K562 (cell line): ENCODE results near the gene PLEKHA6. TPM values are rescaled to one million over a fixed set of nuclear protein-coding genes. Genes with fewer than 3 reads are reported as not detected.

Source experiments
- ATAC-seq: fragments of 200-7000 bp; cut with Tn5 transposase; 3 replicates; pipeline ENCODE4 v1.9.1; 2020; ENCODE audit warnings: moderate library complexity
- BruUV-seq: library from RNA; stranded (reverse); fragments of 400-500 nt; replicated peaks from 2 replicates; lab custom pipeline; 2021; lab: Mats Ljungman, UMichigan
- CTCF ChIA-PET: fragments of 300-600 bp; formaldehyde crosslinking; extraction: SDS; loops from one replicate; lab custom pipeline; 2021; ENCODE audit warnings: low intra/inter-chr PET ratio; lab: Yijun Ruan, JAX
- POLR2A ChIA-PET: fragments of 300-600, 350-650 bp; sonication (Branson Sonifier 250); formaldehyde crosslinking; extraction: SDS; loops from one replicate; lab custom pipeline; 2021; ENCODE audit warnings: antibody characterized with exemption, inconsistent platforms; lab: Yijun Ruan, JAX
- DNase-seq, 4 experiments: peaks; one replicate each; pipeline versions ENCODE4 v3.0.0 to v3.0.0-alpha.2; 2011 to 2018; ENCODE audit warnings: low spot score in 3 of 4, mixed read lengths in 3 of 4; ENCODE audit errors: extremely low read depth in 1 of 4
- FAIRE-seq: peaks from 2 replicates; lab custom pipeline; 2011; peaks lifted over from hg19 to GRCh38; lab: Jason Lieb, UNC
- H2AFZ ChIP-seq: 2 replicates; pipeline ENCODE4 v1.6.0; 2011; ENCODE audit warnings: low read depth, low read length, control low read depth, inconsistent platforms
- H3K27ac ChIP-seq: fragments of 200-600 bp; 3 replicates; pipeline ENCODE4 v1.8.0; 2011; ENCODE audit warnings: low read depth, mild to moderate bottlenecking, control low read depth, inconsistent platforms, low read length, moderate library complexity, mixed read lengths; ENCODE audit errors: extremely low read depth
- H3K27me3 ChIP-seq, 2 experiments: fragments of 300-600 bp in 1 of 2; 2 replicates in 1 of 2; 3 replicates in 1 of 2; pipeline versions ENCODE4 v1.6.0 to v1.8.0; 2011; ENCODE audit warnings: inconsistent platforms in 2 of 2, low read length in 2 of 2, mild to moderate bottlenecking in 1 of 2, mixed read lengths in 1 of 2, moderate library complexity in 1 of 2; ENCODE audit not compliant: control insufficient read depth in 2 of 2, insufficient read depth in 2 of 2
- H3K36me3 ChIP-seq: fragments of 300-600 bp; 3 replicates; pipeline ENCODE4 v1.8.0; 2011; ENCODE audit warnings: mild to moderate bottlenecking, low read length, inconsistent platforms; ENCODE audit not compliant: control insufficient read depth, insufficient read depth
- H3K4me1 ChIP-seq, 2 experiments: fragments of 200-600 bp in 1 of 2; replicated peaks in 1 of 2; 2 replicates in 1 of 2; 3 replicates in 1 of 2; pipeline versions ENCODE4 v1.5.1 to v1.8.0; 2011; ENCODE audit warnings: inconsistent platforms in 2 of 2, low read length in 2 of 2, mild to moderate bottlenecking in 1 of 2, mixed read lengths in 1 of 2, moderate library complexity in 1 of 2; ENCODE audit not compliant: control insufficient read depth in 2 of 2, insufficient read depth in 2 of 2
- H3K4me2 ChIP-seq: 2 replicates; pipeline ENCODE4 v1.6.1; 2011; ENCODE audit warnings: low read length, control low read depth, inconsistent platforms, mixed read lengths; ENCODE audit not compliant: insufficient read depth
- H3K4me3 ChIP-seq: fragments of 200-600 bp; sonication (generic), shearing (Covaris generic); 2 replicates; pipeline ENCODE4 v1.5.1; 2016; ENCODE audit warnings: control low read depth, inconsistent platforms
- H3K79me2 ChIP-seq: fragments of 200-600 bp; 3 replicates; pipeline ENCODE4 v1.8.0; 2011; ENCODE audit warnings: low read length, inconsistent platforms; ENCODE audit not compliant: control insufficient read depth, insufficient read depth
- H3K9ac ChIP-seq, 2 experiments: 2 replicates each; pipeline versions ENCODE4 v1.6.0 to v1.6.1; 2011; ENCODE audit warnings: low read depth in 2 of 2, low read length in 2 of 2, control low read depth in 1 of 2, inconsistent platforms in 1 of 2, mild to moderate bottlenecking in 1 of 2, mixed read lengths in 1 of 2; ENCODE audit not compliant: insufficient read depth in 1 of 2
- H3K9me1 ChIP-seq: one replicate; pipeline ENCODE4 v1.6.0; 2011; ENCODE audit warnings: inconsistent platforms, mild to moderate bottlenecking, low read length, moderate library complexity; ENCODE audit not compliant: control insufficient read depth, insufficient read depth
- H3K9me3 ChIP-seq: replicated peaks from 2 replicates; pipeline ENCODE4 v1.5.1; 2011; ENCODE audit warnings: low read depth, low read length, inconsistent platforms; ENCODE audit not compliant: control insufficient read depth, insufficient read depth
- H4K20me1 ChIP-seq: replicated peaks from 2 replicates; pipeline ENCODE4 v1.6.1; 2011; ENCODE audit warnings: low read length, inconsistent platforms, mixed read lengths; ENCODE audit not compliant: control insufficient read depth, insufficient read depth
- BMI1 ChIP-seq: fragments of 150-350 bp; IDR thresholded peaks from 2 replicates; pipeline ENCODE4 v1.6.1; 2014; ENCODE audit warnings: low read length
- CAMTA2 ChIP-seq: fragments of 250-450 bp; sonication (Bioruptor Pico); conservative IDR thresholded peaks from 2 replicates; pipeline ENCODE4 v1.5.1; 2022
- KLF1 ChIP-seq: fragments of 450-650 bp; IDR thresholded peaks from 2 replicates; pipeline ENCODE4 v1.6.1; 2016; ENCODE audit warnings: missing genetic modification characterization, missing compliant biosample characterization
- MBD2 ChIP-seq: sonication (generic); IDR thresholded peaks from 2 replicates; pipeline ENCODE4 v1.6.1; 2016; ENCODE audit warnings: low read depth, borderline replicate concordance
- MYBL2 ChIP-seq, 2 experiments: fragments of 450-650 bp in 1 of 2; sonication (generic) in 1 of 2; formaldehyde crosslinking in 1 of 2; IDR thresholded peaks; 2 replicates each; pipeline versions ENCODE4 v1.6.1 to v1.8.1; 2017 to 2022; ENCODE audit warnings: borderline replicate concordance in 1 of 2, inconsistent platforms in 1 of 2, low read depth in 1 of 2, mild to moderate bottlenecking in 1 of 2, missing genetic modification reagents in 1 of 2, moderate library complexity in 1 of 2
- MYNN ChIP-seq, 2 experiments: sonication (generic); formaldehyde crosslinking in 1 of 2; IDR thresholded peaks; 2 replicates each; pipeline versions ENCODE4 v1.5.0 to v1.6.1; 2016 to 2020; ENCODE audit warnings: antibody characterized with exemption in 1 of 2, missing genetic modification reagents in 1 of 2
- NCOA4 ChIP-seq: fragments of 450-650 bp; IDR thresholded peaks from 2 replicates; pipeline ENCODE4 v1.6.1; 2018; ENCODE audit warnings: mild to moderate bottlenecking; ENCODE audit not compliant: partially characterized antibody
- PURB ChIP-seq: sonication (generic); formaldehyde crosslinking; IDR thresholded peaks from 2 replicates; pipeline ENCODE4 v1.9.0; 2021; ENCODE audit warnings: low read depth, mild to moderate bottlenecking, missing genetic modification reagents
- RFX5 ChIP-seq: IDR thresholded peaks from 2 replicates; pipeline ENCODE4 v1.6.1; 2011; ENCODE audit warnings: low read depth, mild to moderate bottlenecking, improper control_type of control experiment, low read length
- SUPT5H ChIP-seq: fragments of 450-650 bp; IDR thresholded peaks from 2 replicates; pipeline ENCODE4 v1.6.1; 2016
- ZNF311 ChIP-seq: fragments of 250-450 bp; sonication (Bioruptor Pico); IDR thresholded peaks from 2 replicates; pipeline ENCODE4 v1.4.0; 2020; ENCODE audit warnings: mild to moderate bottlenecking, moderate library complexity
- ZNF384 ChIP-seq: IDR thresholded peaks from 2 replicates; pipeline ENCODE4 v1.6.1; 2012; ENCODE audit warnings: low read depth, low read length, improper control_type of control experiment
- ZNF431 ChIP-seq: sonication (generic); formaldehyde crosslinking; IDR thresholded peaks from 2 replicates; pipeline ENCODE4 v1.8.0; 2022; ENCODE audit warnings: mild to moderate bottlenecking, missing genetic modification reagents
- ZNF778 ChIP-seq: fragments of 450-650 bp; formaldehyde crosslinking; IDR thresholded peaks from 2 replicates; pipeline ENCODE4 v1.4.0; 2020; ENCODE audit warnings: mild to moderate bottlenecking, moderate library complexity
- ZSCAN29 ChIP-seq: fragments of 450-650 bp; IDR thresholded peaks from 2 replicates; pipeline ENCODE4 v1.6.1; 2017
- WGBS: fragments of 100-300 bp; shearing (Covaris generic); methylation state at CpG from one replicate; pipeline ENCODE4 v1.1.6; 2016; ENCODE audit warnings: low coverage, mixed read lengths; ENCODE audit not compliant: insufficient coverage; ENCODE audit errors: missing lambda C conversion rate; 5-methylcytosine and 5-hydroxymethylcytosine counted together
- in situ Hi-C: fragments of 300-500 bp; cut with MboI; formaldehyde crosslinking; loops from 4 replicates; pipeline ENCODE4 v1.15.0; 2018; ENCODE audit warnings: inconsistent platforms, mixed read lengths
- intact Hi-C: fragments of 100-400 bp; cut with micrococcal nuclease; formaldehyde crosslinking; loops from 2 replicates; pipeline ENCODE4 v1.14.2; 2022
- polyA plus RNA-seq, 8 experiments: library from polyadenylated mRNA; depleted of rRNA in 4 of 8; stranded (reverse) in 5 of 8; unstranded in 3 of 8; fragments of >200 nt; fragmentation: Nextera tagmentation in 2 of 8; fragmentation: Illumina TruSeq in 1 of 8; extraction: Ambion mirVana in 2 of 8; extraction: Trizol in 1 of 8; gene quantifications; 2 replicates each; pipeline versions ENCODE4 v1.2.1 to v1.2.3, GENCODE V29; 2011 to 2014; ENCODE audit warnings: inconsistent platforms in 1 of 8, missing spikeins in 1 of 8
- total RNA-seq, 7 experiments: library from RNA; depleted of rRNA in 6 of 7; stranded (reverse); fragments of >200 nt in 6 of 7; fragmentation: Illumina TruSeq in 2 of 7; extraction: Trizol in 2 of 7; gene quantifications; 2 replicates each; pipeline versions ENCODE4 v1.2.1 to v1.2.3, GENCODE V29; 2011 to 2021; ENCODE audit warnings: low replicate concordance in 1 of 7
- TF ChIP-seq, protein P1 (sequence below): fragments of 450-650 bp; formaldehyde crosslinking; IDR thresholded peaks from 2 replicates; pipeline ENCODE4 v1.4.0; 2022; ENCODE audit warnings: missing genetic modification characterization
- TF ChIP-seq, protein P2 (sequence below): IDR thresholded peaks from 2 replicates; pipeline ENCODE4 v1.6.1; 2016; ENCODE audit warnings: missing genetic modification characterization, missing compliant biosample characterization

PLEKHA6 gene
- total and polyA plus RNA-seq, 9 of the 15 experiments (the other 6 are each of a cell fraction or from before 2014, with no cell fraction given) = under 0.01 to 0.33 (median 0.01) TPM; not detected in 4

DNA sequence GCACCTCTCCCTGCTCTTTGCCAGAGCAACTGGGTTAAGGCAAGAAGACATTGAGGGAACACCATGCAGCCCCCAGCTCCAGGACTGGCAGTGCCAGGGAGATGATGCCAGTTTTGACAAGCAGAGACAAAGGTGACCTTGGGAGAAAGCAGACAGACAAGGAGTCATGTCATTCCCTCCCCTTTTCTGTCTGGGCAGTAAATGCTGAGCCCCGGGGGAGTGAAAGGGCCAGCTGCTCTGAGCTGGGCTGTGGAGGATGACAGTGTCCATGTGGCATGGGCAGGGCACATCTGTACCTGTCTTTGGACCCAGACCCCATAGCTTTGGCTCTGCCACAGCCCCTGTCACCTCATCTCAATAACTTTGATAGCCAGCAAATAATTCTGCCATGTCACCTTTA lies 24.2 kb downstream of the PLEKHA6 start:
- Histone ChIP-seq H3K4me3 (no peak overlapping the region), H2AFZ (no peak overlapping the region), H3K27me3 (peaks cover 44 to 82% of the 10 kb centered on the region in 2 experiments), H3K9me1 (no peaks in the 10 kb centered on the region), H3K9me3 (no peaks in the 10 kb centered on the region), H3K4me2 (no peak overlapping the region), H3K9ac (no peak overlapping the region), H3K27ac (no peak overlapping the region), H4K20me1 (0 out of 2 replicates have a peak, but pooled peaks cover 3% of the 10 kb centered on the region), H3K36me3 (no peaks in the 10 kb centered on the region), H3K79me2 (no peaks in the 10 kb centered on the region), H3K4me1 (no peaks in the 10 kb centered on the region)
- TF ChIP-seq, protein P1, sequence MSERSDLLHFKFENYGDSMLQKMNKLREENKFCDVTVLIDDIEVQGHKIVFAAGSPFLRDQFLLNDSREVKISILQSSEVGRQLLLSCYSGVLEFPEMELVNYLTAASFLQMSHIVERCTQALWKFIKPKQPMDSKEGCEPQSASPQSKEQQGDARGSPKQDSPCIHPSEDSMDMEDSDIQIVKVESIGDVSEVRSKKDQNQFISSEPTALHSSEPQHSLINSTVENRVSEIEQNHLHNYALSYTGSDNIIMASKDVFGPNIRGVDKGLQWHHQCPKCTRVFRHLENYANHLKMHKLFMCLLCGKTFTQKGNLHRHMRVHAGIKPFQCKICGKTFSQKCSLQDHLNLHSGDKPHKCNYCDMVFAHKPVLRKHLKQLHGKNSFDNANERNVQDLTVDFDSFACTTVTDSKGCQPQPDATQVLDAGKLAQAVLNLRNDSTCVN (CRISPR knock-in tag) = no peak
- TF ChIP-seq KLF1 (tag) (no peak), ZNF431 (CRISPR knock-in tag) (no peak), ZNF311 (CRISPR knock-in tag) (no peak), NCOA4 (no peak), MYBL2 (IDR thresholded peaks at IDR 0.05; ENCODE audit: low read depth) (no peak), MYBL2 (CRISPR knock-in tag; IDR thresholded peaks at IDR 0.05; ENCODE audit: borderline replicate concordance) (no peak), SUPT5H (no peak), BMI1 (no peak), ZNF778 (CRISPR knock-in tag) (no peak), MBD2 (no peak), CAMTA2 (CRISPR knock-in tag) (no peak), PURB (CRISPR knock-in tag) (no peak), ZSCAN29 (no peak), ZNF384 (no peak), RFX5 (no peak), MYNN (IDR thresholded peaks at IDR 0.05) (no peak), MYNN (CRISPR knock-in tag; IDR thresholded peaks at IDR 0.05) (no peak)
- TF ChIP-seq, protein P2, sequence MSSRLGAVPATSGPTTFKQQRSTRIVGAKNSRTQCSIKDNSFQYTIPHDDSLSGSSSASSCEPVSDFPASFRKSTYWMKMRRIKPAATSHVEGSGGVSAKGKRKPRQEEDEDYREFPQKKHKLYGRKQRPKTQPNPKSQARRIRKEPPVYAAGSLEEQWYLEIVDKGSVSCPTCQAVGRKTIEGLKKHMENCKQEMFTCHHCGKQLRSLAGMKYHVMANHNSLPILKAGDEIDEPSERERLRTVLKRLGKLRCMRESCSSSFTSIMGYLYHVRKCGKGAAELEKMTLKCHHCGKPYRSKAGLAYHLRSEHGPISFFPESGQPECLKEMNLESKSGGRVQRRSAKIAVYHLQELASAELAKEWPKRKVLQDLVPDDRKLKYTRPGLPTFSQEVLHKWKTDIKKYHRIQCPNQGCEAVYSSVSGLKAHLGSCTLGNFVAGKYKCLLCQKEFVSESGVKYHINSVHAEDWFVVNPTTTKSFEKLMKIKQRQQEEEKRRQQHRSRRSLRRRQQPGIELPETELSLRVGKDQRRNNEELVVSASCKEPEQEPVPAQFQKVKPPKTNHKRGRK (tag) = no peak
- FAIRE-seq (no peak), ATAC-seq (no peak), DNase-seq (no peak)
- ChIA-PET POLR2A (no interaction called here), CTCF (interaction anchor here (0.8 kb wide), 1 partner anchor 16 kb away, joined by 3 read pairs; no protein-coding TSS in a partner anchor)
- in situ Hi-C loops (no loop called here), intact Hi-C loops (no loop called here)
- 0% methylated on average over 1 of the region's 1 CpG for WGBS
- BruUV-seq = no TSS peak
